ENCODE measurements around the gene NELL1.

Gene NELL1

DNA sequence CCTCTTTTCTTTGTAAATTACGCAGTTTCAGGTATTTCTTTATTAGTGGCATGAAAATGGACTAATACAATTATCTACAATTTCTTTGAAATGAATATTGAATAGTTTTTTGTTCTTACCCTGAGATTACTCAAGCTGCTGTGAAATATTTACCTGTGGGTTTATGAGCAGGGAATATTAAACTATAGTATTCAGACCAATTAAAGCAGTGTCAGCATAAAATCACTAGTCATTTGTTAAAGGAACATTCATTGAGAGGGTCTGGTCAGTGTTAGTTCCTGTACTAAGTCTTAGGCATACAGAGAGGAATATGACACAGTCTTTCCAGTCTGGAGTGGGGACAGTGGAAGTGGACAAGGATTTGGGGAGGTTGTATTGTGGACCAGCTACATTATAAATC lies 877.3 kb downstream of the NELL1 start:
- DNase-seq (ENCODE audit: low read depth in 1 of 2, low spot score in 1 of 2), result no peak

DNA sequence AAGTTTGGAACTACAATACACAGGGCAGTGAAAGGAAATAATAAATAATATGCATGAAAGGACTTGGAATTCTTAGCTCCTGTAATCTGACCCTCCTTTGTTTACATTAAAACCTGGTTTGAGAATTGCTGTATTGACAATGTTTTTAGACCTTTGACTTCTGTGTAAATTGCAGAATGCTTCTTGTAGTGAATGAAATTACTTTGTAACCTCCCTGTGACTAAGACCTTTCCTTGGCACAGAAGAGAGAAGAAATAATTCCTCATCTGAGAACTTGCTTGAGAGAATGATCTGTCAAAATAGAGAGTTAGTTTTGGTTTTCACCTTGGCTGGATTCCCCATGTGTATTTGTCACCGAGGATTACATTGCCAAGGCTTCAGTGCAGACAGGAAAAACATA lies 883.5 kb downstream of the NELL1 start:
- no peak for DNase-seq (ENCODE audit: low read depth in 1 of 2, low spot score in 1 of 2)

DNA sequence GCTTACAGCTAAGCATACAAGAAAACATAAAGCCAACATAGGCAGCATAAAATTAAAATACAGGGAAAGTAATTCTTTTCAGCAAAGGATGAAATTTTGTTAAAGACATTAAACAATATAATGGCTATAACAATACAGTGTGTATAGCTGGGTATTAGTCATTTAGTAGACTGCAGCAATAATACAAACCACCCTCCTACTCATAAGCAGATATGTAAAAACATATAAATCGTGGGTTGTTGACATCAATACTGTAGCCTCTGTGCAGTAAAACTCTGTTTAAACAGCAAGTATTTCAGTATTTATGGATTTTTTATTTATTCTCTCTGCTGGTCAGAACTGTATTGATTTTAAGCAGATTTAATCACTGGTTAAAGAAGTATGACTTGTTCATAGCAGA lies 884.4 kb downstream of the NELL1 start:
- no peak for DNase-seq (ENCODE audit: low read depth in 1 of 2, low spot score in 1 of 2)

DNA sequence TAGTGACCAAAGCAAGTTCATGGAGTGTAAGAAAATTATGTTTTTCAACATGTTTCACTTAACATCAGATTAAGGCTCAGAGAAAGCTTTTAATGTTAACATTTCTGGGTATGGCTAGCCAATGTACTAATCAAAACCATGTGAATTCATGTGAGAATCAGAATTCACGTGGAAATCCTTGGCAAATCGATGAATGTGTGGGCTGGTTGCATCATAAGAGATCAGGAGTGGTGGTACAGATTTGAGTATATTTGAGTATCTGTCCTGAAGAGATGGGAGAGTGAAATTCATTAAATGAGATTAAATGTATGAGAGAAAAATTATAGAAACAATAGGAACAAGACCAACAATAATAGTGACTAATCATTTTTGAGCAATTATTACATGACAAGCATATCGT lies 884.9 kb downstream of the NELL1 start:
- no peak for DNase-seq (ENCODE audit: low read depth in 1 of 2, low spot score in 1 of 2)

DNA sequence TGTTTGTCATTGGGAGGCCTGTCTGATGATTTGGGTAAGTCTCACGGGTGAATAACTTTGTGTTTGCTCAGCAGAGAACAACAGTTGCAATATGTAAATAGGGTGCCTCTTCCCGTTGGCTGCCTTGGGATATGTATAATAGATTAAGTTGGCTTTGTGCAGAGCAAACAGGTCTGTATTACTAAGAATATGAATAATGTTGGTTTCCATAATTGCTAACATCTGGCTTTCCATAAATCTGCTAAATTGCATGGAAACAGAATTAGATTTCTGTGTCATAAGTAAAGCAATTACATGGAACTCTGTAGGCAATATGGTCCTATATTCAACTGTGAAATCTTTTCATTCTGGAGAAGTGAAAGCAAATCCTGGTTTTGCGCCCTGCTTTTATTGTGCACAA lies 887.5 kb downstream of the NELL1 start:
- DNase-seq (ENCODE audit: low read depth in 1 of 2, low spot score in 1 of 2), result no peak

DNA sequence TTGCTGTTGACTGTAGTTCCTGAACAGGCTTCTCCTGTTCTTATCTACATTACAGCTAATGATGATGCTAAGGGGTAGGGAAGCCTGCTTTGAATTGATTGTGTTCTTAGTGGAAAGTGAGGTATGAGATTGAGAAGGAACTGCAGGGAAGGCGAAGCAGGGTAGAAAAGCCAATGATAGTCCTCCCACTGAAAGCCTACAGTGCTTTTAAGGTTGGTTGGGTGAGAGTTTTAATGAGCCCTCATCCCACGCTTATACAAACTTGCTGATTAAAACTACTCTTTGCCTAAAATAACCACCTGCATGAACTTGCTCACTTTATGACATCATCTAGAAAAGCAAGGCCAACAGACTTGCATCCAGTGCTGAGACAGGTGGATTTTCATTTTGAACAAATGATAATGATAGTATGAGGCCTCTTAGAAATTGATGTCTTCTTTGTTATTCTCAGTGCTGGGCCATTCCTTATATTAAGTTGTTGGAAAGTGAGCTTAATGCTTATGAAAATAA lies 891.1 kb downstream of the NELL1 start:
- DNase-seq (ENCODE audit: low read depth in 1 of 2, low spot score in 1 of 2), result no peak

DNA sequence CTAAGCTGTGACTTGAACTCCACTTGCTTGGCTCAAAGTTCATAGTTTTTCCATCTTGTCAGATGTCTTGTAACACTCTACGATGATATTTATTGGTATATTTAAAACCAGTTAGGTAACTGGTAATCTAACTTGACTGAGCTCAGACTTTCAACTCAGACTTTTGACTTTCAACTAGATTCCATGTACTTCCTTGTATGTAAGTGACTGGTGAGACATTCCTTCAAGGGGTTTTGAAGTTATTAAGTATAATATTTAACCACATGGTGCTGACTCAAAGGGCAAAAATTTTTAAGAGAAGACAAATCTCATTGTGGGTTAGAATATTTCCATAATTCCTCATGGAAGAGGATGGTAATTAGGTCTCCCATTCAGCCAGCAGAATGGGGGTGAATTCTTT lies 892.2 kb downstream of the NELL1 start:
- DNase-seq (ENCODE audit: low read depth in 1 of 2, low spot score in 1 of 2), result no peak

DNA sequence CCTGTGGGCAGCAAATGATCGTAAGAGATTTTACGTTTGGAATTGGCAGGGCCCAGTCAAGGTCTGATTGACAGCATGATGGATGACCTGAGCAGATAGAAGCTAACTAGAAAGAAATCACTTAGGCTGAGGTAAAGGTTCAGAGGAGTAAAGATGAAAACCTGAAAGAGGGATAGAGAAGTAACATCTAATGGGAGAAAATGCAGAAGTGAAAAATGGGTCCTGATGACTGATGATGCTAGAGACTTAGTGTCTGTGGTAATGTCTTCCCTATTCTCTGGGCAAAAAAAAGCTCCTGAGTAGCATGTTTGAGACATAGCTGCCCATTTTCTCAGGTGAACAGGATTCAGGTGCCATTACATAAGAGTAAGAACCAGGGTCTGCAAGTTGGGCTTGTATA lies 894.7 kb downstream of the NELL1 start:
- DNase-seq (ENCODE audit: low read depth in 1 of 2, low spot score in 1 of 2), result no peak

DNA sequence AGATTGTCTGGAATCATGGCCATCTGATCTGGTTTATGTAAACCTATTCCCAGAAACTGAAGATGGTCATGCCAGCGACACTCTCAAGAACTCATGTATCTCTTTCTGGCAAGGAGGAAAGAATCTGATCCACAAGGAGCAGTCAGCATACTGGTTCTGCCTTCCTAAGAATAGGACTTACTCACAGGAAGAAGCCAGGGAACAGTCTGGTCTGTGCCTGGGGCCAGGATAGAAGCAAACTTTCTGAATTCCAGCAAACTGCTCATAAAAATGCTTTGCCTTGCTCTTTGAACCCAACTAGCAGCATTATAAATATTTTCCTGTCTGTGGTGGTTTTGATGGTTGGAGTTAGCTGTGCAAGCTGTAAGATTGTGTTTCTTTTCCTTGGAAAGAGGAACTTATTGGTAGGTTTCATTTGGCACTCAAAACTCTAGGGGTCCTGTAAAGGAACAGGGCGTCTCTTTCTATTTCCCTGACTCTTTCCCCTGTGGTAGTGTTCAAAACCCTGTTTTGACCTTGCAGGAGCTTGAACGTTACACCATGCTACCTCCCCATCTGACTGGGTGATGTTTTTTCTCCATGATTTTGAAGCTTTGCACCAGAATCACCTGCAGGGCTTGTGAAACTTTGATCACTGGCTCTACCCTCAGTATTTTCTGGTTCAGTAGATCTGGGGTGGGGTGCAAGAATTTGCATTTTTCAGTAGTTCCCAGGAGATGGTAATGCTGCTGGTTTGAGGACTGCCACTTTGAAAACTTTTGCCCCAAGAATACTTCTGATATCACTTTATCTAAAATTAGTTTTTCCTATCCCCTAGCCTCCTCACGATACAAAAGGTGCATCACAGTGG lies 895.7 kb downstream of the NELL1 start:
- DNase-seq (ENCODE audit: low read depth in 1 of 2, low spot score in 1 of 2), result no peak

DNA sequence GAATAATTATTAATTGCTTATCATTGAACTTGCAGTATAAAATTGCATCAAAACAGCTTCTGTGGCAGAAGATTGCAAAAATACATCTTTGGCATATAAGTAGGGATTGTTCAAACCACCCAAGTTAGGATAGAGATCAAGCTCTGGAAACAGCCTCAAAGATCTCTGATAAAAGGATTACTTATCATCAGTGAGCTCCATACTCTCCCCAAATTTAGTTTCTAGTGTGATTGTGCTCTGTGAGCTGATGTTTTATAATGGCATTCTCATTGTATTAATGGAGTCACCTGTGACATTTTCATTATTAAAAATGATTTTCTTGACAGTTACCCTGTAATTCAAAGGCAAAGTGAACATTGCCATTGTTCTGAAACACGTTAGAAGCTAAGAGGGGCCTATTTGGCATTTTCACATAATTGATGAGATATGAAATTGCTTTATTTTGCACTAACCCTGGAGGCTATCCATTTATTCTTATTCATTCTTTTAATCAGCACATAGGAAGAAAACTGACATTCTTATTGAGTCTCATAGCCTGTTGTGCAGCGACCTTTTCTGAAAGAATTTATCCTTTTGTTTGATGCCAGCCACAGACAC lies 897.2 kb downstream of the NELL1 start:
- no peak for DNase-seq (ENCODE audit: low read depth in 1 of 2, low spot score in 1 of 2)

DNA sequence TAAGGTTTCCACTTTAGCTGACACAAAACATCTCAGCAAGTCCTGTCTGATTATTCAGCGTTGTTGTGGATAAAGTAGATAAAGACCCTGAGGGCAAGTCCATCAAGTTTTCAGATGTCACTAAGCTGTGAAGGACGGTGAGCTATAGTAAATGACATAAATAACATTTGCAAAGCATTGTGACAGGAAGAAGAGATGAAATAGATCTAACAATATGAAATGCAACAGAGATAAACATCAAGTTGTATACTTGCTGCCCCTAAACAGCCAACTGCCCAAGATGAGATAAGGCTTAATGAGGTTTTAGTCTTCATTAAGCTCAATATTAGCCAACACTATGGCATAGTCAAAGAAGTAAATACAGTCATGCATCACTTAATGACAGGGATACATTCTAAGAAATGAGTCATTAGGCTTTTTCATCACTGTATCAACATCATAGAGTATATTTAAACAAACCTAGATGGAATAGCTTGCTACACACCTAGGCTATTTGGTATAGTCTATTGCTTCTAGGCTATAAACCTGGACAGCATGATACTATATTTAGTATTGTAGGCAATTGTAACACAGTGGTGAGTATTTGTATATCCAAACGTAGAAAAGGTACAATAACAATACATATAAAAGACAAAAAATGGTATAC lies 898.4 kb downstream of the NELL1 start:
- no peak for DNase-seq (ENCODE audit: low read depth in 1 of 2, low spot score in 1 of 2)

DNA sequence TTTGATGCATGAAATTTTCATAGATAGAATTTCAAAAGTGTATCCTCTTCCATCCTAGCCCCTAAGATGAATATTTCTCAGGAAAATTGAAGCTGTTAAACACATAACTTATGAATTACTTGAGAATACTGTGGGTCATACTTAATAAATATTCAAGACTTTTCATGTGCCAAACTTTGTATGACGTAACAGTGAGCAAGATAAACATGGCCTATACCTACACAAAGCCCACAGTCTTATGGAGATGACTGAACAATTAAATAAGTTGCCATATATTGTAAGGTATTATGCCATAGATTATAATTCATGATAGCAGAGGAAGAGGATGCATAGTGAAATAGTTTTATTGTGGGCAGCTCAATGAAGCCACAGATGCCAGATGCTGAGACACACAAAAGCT lies 902.8 kb downstream of the NELL1 start:
- no peak for DNase-seq (ENCODE audit: low read depth in 1 of 2, low spot score in 1 of 2)

DNA sequence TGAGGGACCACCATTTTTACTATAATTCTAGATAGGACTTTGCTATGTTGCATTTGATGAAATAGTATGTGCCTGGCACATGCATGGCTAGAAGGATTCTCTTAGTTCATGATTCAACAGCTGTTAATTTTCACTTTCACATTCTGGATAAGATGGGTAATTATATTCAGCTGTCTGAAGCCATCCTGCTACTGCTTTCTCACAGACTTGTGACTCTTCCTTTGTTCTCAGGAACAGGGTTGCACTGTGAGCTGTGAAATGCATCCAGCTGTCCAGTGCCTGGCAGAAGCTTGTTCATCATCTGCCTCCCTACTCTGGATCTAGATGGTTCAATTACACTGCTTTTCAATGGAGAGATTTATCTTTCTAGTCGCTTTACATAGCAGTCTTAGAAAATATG lies 913.4 kb downstream of the NELL1 start:
- DNase-seq (ENCODE audit: low read depth in 1 of 2, low spot score in 1 of 2), result no peak

DNA sequence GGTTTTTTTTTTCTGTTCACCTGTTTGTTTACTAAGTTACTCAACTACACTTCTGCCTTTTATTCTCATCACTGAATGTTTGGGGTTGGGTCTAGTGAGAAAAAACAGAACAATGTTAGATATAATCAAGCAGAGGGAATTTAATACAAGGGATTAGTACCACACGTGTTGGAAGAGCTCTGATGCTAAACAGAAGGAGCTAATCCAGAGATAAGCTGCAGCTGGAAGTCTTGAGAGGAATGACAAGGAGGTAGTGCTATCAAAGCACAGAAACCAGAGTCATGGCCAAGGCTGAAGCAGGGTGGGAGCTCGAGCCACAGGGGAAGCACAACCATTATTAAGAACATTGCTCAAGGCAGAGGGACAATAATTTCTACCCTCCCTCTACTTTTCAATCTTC lies 919.4 kb downstream of the NELL1 start:
- no peak for DNase-seq (ENCODE audit: low read depth in 1 of 2, low spot score in 1 of 2)

DNA sequence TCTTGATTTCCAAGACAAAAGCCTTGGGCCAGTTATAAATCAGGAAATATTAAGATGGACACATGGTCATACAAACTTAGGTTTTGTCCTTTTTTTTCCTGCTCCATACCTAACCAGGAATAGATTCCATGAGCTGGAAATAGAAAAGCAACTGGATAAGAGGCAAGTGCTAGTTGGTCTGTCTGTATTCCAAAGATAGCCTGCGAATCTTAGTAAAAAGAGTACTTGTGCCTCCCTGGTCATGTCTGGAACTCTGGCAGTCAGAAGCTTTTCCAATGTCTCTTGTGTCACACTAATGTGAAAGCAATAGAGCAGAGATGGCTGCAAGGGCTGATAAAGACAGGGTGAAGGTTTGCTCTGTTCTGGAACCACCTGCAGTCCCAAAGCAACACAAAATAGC lies 933.3 kb downstream of the NELL1 start:
- no peak for DNase-seq (ENCODE audit: low read depth in 1 of 2, low spot score in 1 of 2)

DNA sequence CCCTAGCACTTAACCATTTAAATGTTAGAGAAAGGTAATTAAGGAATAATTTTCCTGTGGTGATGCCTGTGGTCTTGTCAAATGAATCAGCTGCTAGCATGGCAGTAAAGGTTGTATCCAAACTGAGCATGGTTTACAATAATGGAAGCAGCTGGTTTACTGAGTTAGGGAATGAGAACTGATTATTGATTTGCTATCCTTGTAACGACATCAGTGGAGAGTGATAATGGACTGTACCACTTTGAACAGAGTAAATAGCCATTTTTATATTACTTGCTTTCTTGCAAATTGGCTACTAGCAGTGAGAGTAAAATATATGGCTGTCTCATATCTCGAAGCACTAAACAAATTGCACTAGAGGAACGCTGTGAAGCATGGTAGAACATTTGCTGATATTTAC lies 934.5 kb downstream of the NELL1 start:
- no peak for DNase-seq (ENCODE audit: low read depth in 1 of 2, low spot score in 1 of 2)

DNA sequence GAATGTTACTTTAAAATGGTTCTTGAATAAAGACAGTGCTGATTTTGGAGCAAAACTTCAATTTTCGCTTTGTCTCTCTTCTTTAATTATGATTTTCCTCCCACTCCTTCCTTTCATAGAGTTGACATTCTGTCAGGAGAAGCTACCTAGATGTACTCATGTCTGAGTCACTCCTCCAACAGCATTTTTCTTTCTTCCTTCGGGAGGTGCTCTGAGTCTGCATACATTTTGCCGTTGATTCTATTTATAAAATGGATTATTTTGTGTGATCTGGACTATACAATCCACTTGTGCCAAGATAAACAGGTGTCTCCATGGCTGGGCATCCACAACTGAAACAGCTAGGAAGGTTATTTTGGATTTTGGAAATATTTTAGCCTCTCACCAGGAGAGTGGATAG lies 935.2 kb downstream of the NELL1 start:
- DNase-seq (ENCODE audit: low read depth in 1 of 2, low spot score in 1 of 2), result no peak

DNA sequence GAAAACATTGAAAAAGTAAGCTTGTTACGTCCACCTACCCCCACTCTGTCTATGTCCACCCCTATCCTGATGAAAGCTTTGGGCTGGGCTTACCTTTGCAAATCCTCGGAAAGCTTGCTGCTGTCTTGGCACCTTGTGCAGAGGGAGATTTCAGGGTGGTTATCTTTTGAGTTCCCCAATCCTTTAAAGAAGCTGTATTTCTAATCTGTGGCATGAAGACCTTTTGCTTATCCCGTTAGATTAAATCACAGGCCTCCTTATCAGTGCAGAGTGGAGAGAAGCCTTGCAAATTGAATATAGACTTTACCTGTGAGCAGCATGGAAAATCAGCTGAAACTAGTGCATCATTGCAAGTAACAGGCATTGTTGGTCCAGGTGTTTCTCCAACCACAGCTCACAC lies 942.9 kb downstream of the NELL1 start:
- DNase-seq (ENCODE audit: low read depth in 1 of 2, low spot score in 1 of 2), result no peak

DNA sequence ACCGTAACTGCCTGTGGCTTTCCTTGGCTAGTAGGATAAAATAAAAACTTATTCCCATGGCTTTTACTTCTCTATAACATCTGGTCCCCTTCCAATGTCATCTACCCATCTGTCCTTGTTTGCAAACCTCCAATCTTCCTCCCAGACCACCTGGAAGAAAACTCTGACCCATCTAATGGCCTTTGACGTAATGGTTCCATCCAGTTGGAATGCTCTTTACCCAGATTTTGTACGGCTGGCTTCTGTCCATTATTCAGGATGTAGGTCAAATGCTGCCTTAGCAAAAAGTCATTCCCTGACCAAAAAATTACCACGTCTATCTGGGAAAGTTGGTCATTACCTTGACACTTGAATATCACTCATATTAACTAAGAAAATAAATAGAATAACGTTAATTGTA lies 945.6 kb downstream of the NELL1 start:
- DNase-seq (ENCODE audit: low read depth in 1 of 2, low spot score in 1 of 2), result no peak

DNA sequence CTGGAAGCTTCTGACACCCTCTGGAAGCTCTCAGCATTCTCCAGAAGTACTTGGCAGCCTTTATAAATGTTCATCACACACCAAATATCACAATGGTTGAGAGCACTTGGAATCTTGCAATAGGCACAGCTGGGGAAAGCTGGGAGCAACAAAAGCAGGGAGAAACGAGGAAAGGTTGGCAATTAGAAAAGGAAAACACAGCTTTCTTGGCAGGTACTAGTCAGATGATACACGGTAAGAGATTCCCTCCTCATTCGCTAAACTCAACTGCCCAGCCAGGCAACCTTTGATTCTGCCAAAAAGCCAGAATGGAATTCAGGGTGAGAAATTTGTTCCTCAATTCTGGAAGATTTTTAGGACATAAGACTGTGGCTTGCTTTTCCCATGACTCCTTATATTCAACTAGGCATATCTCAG lies 946.6 kb downstream of the NELL1 start:
- DNase-seq (ENCODE audit: low read depth in 1 of 2, low spot score in 1 of 2), result no peak

DNA sequence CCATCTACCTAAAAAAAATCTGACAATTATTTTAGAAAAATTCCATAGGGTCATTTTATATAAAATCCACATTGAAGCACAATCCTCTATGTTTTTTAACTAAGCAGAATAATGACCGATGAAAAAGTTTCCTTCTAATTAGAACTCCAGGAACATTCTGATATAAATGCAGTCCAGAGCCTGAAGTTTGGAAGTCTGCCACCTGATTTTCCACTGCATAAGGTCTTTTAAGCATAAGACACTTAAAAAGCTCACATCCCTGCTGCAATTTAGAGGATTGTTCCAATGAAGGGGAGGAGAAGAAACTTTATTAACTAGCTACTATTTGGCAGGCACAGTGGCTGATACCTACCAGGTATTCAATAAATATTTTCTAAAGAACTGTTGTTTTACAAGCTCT lies 953.2 kb downstream of the NELL1 start:
- no peak for DNase-seq (ENCODE audit: low read depth in 1 of 2, low spot score in 1 of 2)

DNA sequence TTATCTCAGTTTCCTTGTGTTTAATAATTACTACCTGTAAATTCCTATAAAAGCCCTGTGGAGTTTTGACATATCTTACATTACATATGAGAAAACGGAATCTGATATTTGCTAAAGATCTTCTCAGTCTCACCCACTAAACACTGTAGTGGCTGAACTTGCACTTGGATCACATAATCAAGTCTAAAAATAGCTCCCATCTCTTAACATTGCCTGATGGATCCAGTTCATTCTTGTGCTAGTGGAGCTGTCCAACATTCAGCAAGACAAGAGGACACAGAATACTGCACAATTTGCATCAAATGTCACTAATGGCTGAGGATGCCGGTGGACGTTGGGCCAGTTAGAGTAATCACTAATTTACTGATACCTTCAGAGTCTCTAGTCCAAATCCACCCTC lies 953.6 kb downstream of the NELL1 start:
- no peak for DNase-seq (ENCODE audit: low read depth in 1 of 2, low spot score in 1 of 2)

Data from stimulated activated CD4-positive, alpha-beta T cell treated with anti-CD3 and anti-CD28 coated beads, Interleukin-15, amount 100 ng/mL, for 1 hour (primary cell).